ENCODE measurements around the gene PRPS1L1.

The PRPS1L1 gene

GRCh38 chr7:17988858-17989257 is 38.8 kb downstream of the PRPS1L1 start:
- no peak for DNase-seq (ENCODE audit: low read depth)
- TF ChIP-seq CTCF (IDR thresholded peaks at IDR 0.05; ENCODE audit: control insufficient read depth, extremely low read depth, insufficient read depth): no peak
- no peak overlapping the region for H3K4me3 ChIP-seq (ENCODE audit: low read depth, low read length)

- H3K4me3 ChIP-seq (ENCODE audit: low read depth, low read length): no peak overlapping the region
- no peak for DNase-seq (ENCODE audit: low read depth)
- no peak for TF ChIP-seq CTCF (IDR thresholded peaks at IDR 0.05; ENCODE audit: control insufficient read depth, extremely low read depth, insufficient read depth)
These were observed 39.5 kb downstream of the PRPS1L1 start for GRCh38 chr7:17988141-17988540.

GRCh38 chr7:17986851-17987250 is 40.8 kb downstream of the PRPS1L1 start:
- no peak for TF ChIP-seq CTCF (IDR thresholded peaks at IDR 0.05; ENCODE audit: control insufficient read depth, extremely low read depth, insufficient read depth)
- no peak overlapping the region for H3K4me3 ChIP-seq (ENCODE audit: low read depth, low read length)
- no peak for DNase-seq (ENCODE audit: low read depth)

GRCh38 chr7:17985473-17986239 is 42.0 kb downstream of the PRPS1L1 start:
- no peak for TF ChIP-seq CTCF (IDR thresholded peaks at IDR 0.05; ENCODE audit: control insufficient read depth, extremely low read depth, insufficient read depth)
- DNase-seq (ENCODE audit: low read depth): no peak
- no peak overlapping the region for H3K4me3 ChIP-seq (ENCODE audit: low read depth, low read length)

GRCh38 chr7:17984288-17984687 is 43.4 kb downstream of the PRPS1L1 start:
- DNase-seq (ENCODE audit: low read depth): no peak
- no peak for TF ChIP-seq CTCF (IDR thresholded peaks at IDR 0.05; ENCODE audit: control insufficient read depth, extremely low read depth, insufficient read depth)
- no peak overlapping the region for H3K4me3 ChIP-seq (ENCODE audit: low read depth, low read length)

- no peak for TF ChIP-seq CTCF (IDR thresholded peaks at IDR 0.05; ENCODE audit: control insufficient read depth, extremely low read depth, insufficient read depth)
- DNase-seq (ENCODE audit: low read depth): no peak
These were observed 44.2 kb downstream of the PRPS1L1 start for GRCh38 chr7:17983221-17984062.

More at GRCh38 chr7:17983221-17984062, 44.2 kb downstream of the PRPS1L1 start:
- no peak overlapping the region for H3K4me3 ChIP-seq (ENCODE audit: low read depth, low read length)
